HEK293 (cell line): ENCODE results near the gene ZC3H7B.

Experiments
- KLF8 ChIP-seq: fragments of 450-650 bp; formaldehyde crosslinking; IDR thresholded peaks from 2 replicates; pipeline ENCODE4 v1.5.1; 2016; ENCODE audit warnings: missing biosample characterization, missing genetic modification characterization
- MEIS1 ChIP-seq: sonication (generic); formaldehyde crosslinking; IDR thresholded peaks from 2 replicates; pipeline ENCODE4 v1.8.1; 2022; ENCODE audit warnings: missing genetic modification reagents, mild to moderate bottlenecking, borderline replicate concordance
- PRDM1 ChIP-seq: fragments of 450-650 bp; formaldehyde crosslinking; IDR thresholded peaks from 2 replicates; pipeline ENCODE4; 2016; ENCODE audit warnings: missing biosample characterization, missing genetic modification characterization
- SP3 ChIP-seq: fragments of 450-650 bp; formaldehyde crosslinking; IDR thresholded peaks from 2 replicates; pipeline ENCODE4 v1.5.1; 2016; ENCODE audit warnings: missing biosample characterization, missing genetic modification characterization
- ZBTB20 ChIP-seq: fragments of 450-650 bp; formaldehyde crosslinking; IDR thresholded peaks from 2 replicates; pipeline ENCODE4 v1.5.1; 2016; ENCODE audit warnings: missing biosample characterization, missing genetic modification characterization
- ZBTB8A ChIP-seq: fragments of 450-650 bp; formaldehyde crosslinking; IDR thresholded peaks from 2 replicates; pipeline ENCODE4 v1.5.1; 2016; ENCODE audit warnings: missing biosample characterization, missing genetic modification characterization
- ZFP37 ChIP-seq: fragments of 450-650 bp; formaldehyde crosslinking; IDR thresholded peaks from 2 replicates; pipeline ENCODE4 v1.5.1; 2016; ENCODE audit warnings: missing biosample characterization, missing genetic modification characterization
- ZNF121 ChIP-seq: fragments of 450-650 bp; formaldehyde crosslinking; IDR thresholded peaks from 2 replicates; pipeline ENCODE4 v1.5.1; 2016; ENCODE audit warnings: missing biosample characterization, missing genetic modification characterization
- ZNF2 ChIP-seq: fragments of 450-650 bp; formaldehyde crosslinking; IDR thresholded peaks from 2 replicates; pipeline ENCODE4 v1.5.1; 2016; ENCODE audit warnings: missing biosample characterization, missing genetic modification characterization
- ZNF239 ChIP-seq: fragments of 450-650 bp; formaldehyde crosslinking; IDR thresholded peaks from 2 replicates; pipeline ENCODE4 v1.5.1; 2016; ENCODE audit warnings: missing biosample characterization, missing genetic modification characterization
- ZNF248 ChIP-seq: fragments of 450-650 bp; formaldehyde crosslinking; IDR thresholded peaks from 2 replicates; pipeline ENCODE4 v1.5.1; 2017; ENCODE audit warnings: missing biosample characterization, missing genetic modification characterization
- ZNF341 ChIP-seq: fragments of 450-650 bp; formaldehyde crosslinking; IDR thresholded peaks from 2 replicates; pipeline ENCODE4; 2016; ENCODE audit warnings: low read depth, missing biosample characterization, missing genetic modification characterization
- ZNF350 ChIP-seq: fragments of 450-650 bp; formaldehyde crosslinking; IDR thresholded peaks from 2 replicates; pipeline ENCODE4 v1.5.0; 2017; ENCODE audit warnings: missing biosample characterization, mild to moderate bottlenecking, missing genetic modification characterization
- ZNF529 ChIP-seq: fragments of 450-650 bp; formaldehyde crosslinking; IDR thresholded peaks from 2 replicates; pipeline ENCODE4 v1.5.1; 2017; ENCODE audit warnings: missing genetic modification characterization, missing biosample characterization; ENCODE audit not compliant: insufficient replicate concordance
- ZNF561 ChIP-seq: fragments of 450-650 bp; IDR thresholded peaks from 2 replicates; pipeline ENCODE4 v1.5.1; 2018; ENCODE audit warnings: missing biosample characterization, missing genetic modification characterization, borderline replicate concordance
- ZNF571 ChIP-seq: fragments of 450-650 bp; formaldehyde crosslinking; IDR thresholded peaks from 2 replicates; pipeline ENCODE4 v1.5.0; 2017; ENCODE audit warnings: missing biosample characterization, missing genetic modification characterization
- ZNF610 ChIP-seq: fragments of 450-650 bp; formaldehyde crosslinking; IDR thresholded peaks from 2 replicates; pipeline ENCODE4 v1.5.1; 2016; ENCODE audit warnings: missing biosample characterization, missing genetic modification characterization, borderline replicate concordance
- ZNF626 ChIP-seq: fragments of 450-650 bp; sonication (Bioruptor Pico); formaldehyde crosslinking; IDR thresholded peaks from 2 replicates; pipeline ENCODE4 v1.5.1; 2018; ENCODE audit warnings: missing biosample characterization, missing genetic modification characterization, inconsistent platforms
- ZNF629 ChIP-seq: fragments of 450-650 bp; formaldehyde crosslinking; IDR thresholded peaks from 2 replicates; pipeline ENCODE4 v1.5.1; 2017; ENCODE audit warnings: missing biosample characterization, missing genetic modification characterization
- ZNF660 ChIP-seq: fragments of 450-650 bp; IDR thresholded peaks from 2 replicates; pipeline ENCODE4 v1.5.1; 2018; ENCODE audit warnings: missing biosample characterization, mild to moderate bottlenecking, missing genetic modification characterization
- ZNF664 ChIP-seq: fragments of 450-650 bp; formaldehyde crosslinking; IDR thresholded peaks from 2 replicates; pipeline ENCODE4 v1.5.1; 2016; ENCODE audit warnings: missing biosample characterization, missing genetic modification characterization
- ZSCAN16 ChIP-seq: fragments of 450-650 bp; formaldehyde crosslinking; IDR thresholded peaks from 2 replicates; pipeline ENCODE4 v1.5.1; 2016; ENCODE audit warnings: missing biosample characterization, missing genetic modification characterization
- TF ChIP-seq, protein P1 (sequence below): fragments of 450-650 bp; formaldehyde crosslinking; IDR thresholded peaks from 2 replicates; pipeline ENCODE4 v1.5.1; 2016; ENCODE audit warnings: missing biosample characterization, missing genetic modification characterization
- TF ChIP-seq, protein P2 (sequence below): fragments of 450-650 bp; formaldehyde crosslinking; IDR thresholded peaks from 2 replicates; pipeline ENCODE4 v1.5.1; 2016; ENCODE audit warnings: missing biosample characterization, missing genetic modification characterization
- TF ChIP-seq, protein P3 (sequence below): fragments of 450-650 bp; formaldehyde crosslinking; IDR thresholded peaks from 2 replicates; pipeline ENCODE4 v1.5.1; 2017; ENCODE audit warnings: missing biosample characterization, missing genetic modification characterization
- TF ChIP-seq, protein P4 (sequence below): fragments of 450-650 bp; IDR thresholded peaks from 2 replicates; pipeline ENCODE4 v1.5.1; 2018; ENCODE audit warnings: missing biosample characterization, missing genetic modification characterization
- TF ChIP-seq, protein P5 (sequence below): fragments of 450-650 bp; formaldehyde crosslinking; IDR thresholded peaks from 2 replicates; pipeline ENCODE4 v1.5.1; 2016; ENCODE audit warnings: missing biosample characterization, missing genetic modification characterization

Gene ZC3H7B

DNA sequence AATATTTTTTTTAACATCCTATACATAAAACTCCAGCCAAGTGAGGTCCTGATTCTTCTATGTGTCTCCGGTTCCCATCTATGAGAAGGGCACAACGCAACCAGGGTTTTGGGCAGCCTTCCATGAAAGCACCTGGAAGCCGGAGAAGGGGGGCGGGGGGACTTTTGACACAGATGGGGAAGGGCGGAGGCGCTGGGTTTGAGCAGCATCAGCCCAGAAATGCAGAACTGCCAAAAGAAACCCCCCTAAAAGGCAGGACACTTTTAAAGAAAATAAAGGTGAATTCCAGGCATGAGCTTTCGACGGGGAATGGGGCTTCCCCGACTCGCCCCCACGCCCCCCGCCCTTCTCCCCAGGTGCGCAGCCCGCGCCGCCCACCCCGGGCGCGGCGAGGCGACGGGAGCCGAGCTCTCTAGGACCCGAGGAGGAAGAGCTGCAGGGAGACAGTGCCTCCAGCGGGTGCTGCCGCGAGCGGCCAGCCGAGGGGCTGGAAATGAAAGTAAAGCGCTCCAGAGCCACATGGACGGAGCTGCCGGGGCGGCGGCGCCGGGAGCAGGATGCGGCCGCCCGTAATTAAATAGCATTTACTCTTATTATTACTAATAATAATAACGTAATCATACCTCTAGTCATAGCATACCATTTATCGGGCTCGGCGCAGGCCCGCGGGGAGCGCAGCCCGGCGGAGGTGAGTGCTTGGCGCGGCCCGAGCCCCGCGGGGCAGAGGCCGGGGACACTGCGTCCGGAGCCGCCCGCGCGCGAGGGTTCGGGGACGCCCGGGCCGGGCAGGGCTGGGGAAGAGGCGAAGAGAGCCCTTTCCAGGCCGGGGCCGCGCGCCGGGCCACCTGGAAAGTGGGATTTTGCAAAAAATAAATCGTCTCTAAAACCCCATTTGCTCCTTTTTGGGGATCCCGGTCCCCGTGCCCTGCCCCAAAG, at the start of gene ZC3H7B (continued):
- TF ChIP-seq, protein P1, sequence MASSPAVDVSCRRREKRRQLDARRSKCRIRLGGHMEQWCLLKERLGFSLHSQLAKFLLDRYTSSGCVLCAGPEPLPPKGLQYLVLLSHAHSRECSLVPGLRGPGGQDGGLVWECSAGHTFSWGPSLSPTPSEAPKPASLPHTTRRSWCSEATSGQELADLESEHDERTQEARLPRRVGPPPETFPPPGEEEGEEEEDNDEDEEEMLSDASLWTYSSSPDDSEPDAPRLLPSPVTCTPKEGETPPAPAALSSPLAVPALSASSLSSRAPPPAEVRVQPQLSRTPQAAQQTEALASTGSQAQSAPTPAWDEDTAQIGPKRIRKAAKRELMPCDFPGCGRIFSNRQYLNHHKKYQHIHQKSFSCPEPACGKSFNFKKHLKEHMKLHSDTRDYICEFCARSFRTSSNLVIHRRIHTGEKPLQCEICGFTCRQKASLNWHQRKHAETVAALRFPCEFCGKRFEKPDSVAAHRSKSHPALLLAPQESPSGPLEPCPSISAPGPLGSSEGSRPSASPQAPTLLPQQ (tag by site-specific recombination): 0 out of 2 replicates have a peak, but pooled peaks have one; percentile 20
- TF ChIP-seq ZNF239 (tag by site-specific recombination) (no peak), ZNF350 (tag by site-specific recombination) (no peak), ZNF626 (tag by site-specific recombination) (no peak), ZFP37 (tag by site-specific recombination) (0 out of 2 replicates have a peak, but pooled peaks have one; percentile 15), ZNF2 (tag by site-specific recombination) (no peak), ZNF660 (tag by site-specific recombination) (peak; percentile 81), ZNF529 (tag by site-specific recombination) (no peak), ZBTB20 (peak; percentile 37; the same call in 1 of the 2 replicates), ZSCAN16 (tag by site-specific recombination) (no peak), ZNF571 (tag by site-specific recombination) (no peak), ZNF121 (tag by site-specific recombination) (no peak), ZNF664 (tag by site-specific recombination) (no peak), ZNF629 (peak; percentile 22; the same call in 1 of the 2 replicates), KLF8 (peak; percentile 66), PRDM1 (peak; percentile 49; the same call in 1 of the 2 replicates), MEIS1 (CRISPR knock-in tag) (no peak), ZNF561 (tag by site-specific recombination) (peak; percentile 79), ZNF610 (tag by site-specific recombination) (0 out of 2 replicates have a peak, but pooled peaks have one; percentile 57), ZBTB8A (tag by site-specific recombination) (peak; percentile 91), ZNF341 (tag by site-specific recombination) (peak; percentile 56), SP3 (tag by site-specific recombination) (peak; percentile 49), ZNF248 (tag by site-specific recombination) (no peak)
- TF ChIP-seq, protein P2, sequence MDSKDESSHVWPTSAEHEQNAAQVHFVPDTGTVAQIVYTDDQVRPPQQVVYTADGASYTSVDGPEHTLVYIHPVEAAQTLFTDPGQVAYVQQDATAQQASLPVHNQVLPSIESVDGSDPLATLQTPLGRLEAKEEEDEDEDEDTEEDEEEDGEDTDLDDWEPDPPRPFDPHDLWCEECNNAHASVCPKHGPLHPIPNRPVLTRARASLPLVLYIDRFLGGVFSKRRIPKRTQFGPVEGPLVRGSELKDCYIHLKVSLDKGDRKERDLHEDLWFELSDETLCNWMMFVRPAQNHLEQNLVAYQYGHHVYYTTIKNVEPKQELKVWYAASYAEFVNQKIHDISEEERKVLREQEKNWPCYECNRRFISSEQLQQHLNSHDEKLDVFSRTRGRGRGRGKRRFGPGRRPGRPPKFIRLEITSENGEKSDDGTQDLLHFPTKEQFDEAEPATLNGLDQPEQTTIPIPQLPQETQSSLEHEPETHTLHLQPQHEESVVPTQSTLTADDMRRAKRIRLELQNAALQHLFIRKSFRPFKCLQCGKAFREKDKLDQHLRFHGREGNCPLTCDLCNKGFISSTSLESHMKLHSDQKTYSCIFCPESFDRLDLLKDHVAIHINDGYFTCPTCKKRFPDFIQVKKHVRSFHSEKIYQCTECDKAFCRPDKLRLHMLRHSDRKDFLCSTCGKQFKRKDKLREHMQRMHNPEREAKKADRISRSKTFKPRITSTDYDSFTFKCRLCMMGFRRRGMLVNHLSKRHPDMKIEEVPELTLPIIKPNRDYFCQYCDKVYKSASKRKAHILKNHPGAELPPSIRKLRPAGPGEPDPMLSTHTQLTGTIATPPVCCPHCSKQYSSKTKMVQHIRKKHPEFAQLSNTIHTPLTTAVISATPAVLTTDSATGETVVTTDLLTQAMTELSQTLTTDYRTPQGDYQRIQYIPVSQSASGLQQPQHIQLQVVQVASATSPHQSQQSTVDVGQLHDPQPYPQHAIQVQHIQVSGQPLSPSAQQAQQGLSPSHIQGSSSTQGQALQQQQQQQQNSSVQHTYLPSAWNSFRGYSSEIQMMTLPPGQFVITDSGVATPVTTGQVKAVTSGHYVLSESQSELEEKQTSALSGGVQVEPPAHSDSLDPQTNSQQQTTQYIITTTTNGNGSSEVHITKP: peak; percentile 80
- TF ChIP-seq, protein P3, sequence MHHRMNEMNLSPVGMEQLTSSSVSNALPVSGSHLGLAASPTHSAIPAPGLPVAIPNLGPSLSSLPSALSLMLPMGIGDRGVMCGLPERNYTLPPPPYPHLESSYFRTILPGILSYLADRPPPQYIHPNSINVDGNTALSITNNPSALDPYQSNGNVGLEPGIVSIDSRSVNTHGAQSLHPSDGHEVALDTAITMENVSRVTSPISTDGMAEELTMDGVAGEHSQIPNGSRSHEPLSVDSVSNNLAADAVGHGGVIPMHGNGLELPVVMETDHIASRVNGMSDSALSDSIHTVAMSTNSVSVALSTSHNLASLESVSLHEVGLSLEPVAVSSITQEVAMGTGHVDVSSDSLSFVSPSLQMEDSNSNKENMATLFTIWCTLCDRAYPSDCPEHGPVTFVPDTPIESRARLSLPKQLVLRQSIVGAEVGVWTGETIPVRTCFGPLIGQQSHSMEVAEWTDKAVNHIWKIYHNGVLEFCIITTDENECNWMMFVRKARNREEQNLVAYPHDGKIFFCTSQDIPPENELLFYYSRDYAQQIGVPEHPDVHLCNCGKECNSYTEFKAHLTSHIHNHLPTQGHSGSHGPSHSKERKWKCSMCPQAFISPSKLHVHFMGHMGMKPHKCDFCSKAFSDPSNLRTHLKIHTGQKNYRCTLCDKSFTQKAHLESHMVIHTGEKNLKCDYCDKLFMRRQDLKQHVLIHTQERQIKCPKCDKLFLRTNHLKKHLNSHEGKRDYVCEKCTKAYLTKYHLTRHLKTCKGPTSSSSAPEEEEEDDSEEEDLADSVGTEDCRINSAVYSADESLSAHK (tag by site-specific recombination): 0 out of 2 replicates have a peak, but pooled peaks have one; percentile 17
- TF ChIP-seq, protein P4, sequence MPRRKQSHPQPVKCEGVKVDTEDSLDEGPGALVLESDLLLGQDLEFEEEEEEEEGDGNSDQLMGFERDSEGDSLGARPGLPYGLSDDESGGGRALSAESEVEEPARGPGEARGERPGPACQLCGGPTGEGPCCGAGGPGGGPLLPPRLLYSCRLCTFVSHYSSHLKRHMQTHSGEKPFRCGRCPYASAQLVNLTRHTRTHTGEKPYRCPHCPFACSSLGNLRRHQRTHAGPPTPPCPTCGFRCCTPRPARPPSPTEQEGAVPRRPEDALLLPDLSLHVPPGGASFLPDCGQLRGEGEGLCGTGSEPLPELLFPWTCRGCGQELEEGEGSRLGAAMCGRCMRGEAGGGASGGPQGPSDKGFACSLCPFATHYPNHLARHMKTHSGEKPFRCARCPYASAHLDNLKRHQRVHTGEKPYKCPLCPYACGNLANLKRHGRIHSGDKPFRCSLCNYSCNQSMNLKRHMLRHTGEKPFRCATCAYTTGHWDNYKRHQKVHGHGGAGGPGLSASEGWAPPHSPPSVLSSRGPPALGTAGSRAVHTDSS (tag by site-specific recombination): peak; percentile 29; the same call in 1 of the 2 replicates
- TF ChIP-seq, protein P5, sequence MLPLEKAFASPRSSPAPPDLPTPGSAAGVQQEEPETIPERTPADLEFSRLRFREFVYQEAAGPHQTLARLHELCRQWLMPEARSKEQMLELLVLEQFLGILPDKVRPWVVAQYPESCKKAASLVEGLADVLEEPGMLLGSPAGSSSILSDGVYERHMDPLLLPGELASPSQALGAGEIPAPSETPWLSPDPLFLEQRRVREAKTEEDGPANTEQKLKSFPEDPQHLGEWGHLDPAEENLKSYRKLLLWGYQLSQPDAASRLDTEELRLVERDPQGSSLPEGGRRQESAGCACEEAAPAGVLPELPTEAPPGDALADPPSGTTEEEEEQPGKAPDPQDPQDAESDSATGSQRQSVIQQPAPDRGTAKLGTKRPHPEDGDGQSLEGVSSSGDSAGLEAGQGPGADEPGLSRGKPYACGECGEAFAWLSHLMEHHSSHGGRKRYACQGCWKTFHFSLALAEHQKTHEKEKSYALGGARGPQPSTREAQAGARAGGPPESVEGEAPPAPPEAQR: no peak
